Uterus (tissue), 4 donors: ENCODE data around the gene SMIM28. TPM values are rescaled to one million over a fixed set of nuclear protein-coding genes. Genes with fewer than 3 reads are reported as not detected.

ENCODE experiments used
- DNase-seq, 2 donors: peaks; one replicate each; pipeline ENCODE4 v3.0.0-alpha.2; 2019 to 2020
- H3K27ac ChIP-seq, 2 donors: fragments of 200-600 bp; sonication (generic); 1 replicate in 1 of 2; 2 replicates in 1 of 2; pipeline ENCODE4 v1.5.1; 2016 to 2018
- H3K27me3 ChIP-seq, 2 donors: fragments of 200-600 bp; sonication (generic); one replicate each; pipeline ENCODE4 v1.5.1; 2018 to 2019; ENCODE audit warnings: control low read depth in 1 of 2
- H3K36me3 ChIP-seq, 2 donors: fragments of 200-600 bp; sonication (generic); one replicate each; pipeline ENCODE4 v1.5.1; 2019; ENCODE audit warnings: control low read depth in 1 of 2
- H3K4me1 ChIP-seq, 2 donors: fragments of 200-600 bp; sonication (generic); one replicate each; pipeline ENCODE4 v1.5.1; 2018 to 2019; ENCODE audit warnings: control low read depth in 1 of 2
- H3K4me3 ChIP-seq, 2 donors: fragments of 200-600 bp; sonication (generic); 1 replicate in 1 of 2; 2 replicates in 1 of 2; pipeline ENCODE4 v1.5.1; 2018 to 2019; ENCODE audit warnings: mild to moderate bottlenecking in 1 of 2
- H3K9me3 ChIP-seq, 2 donors: fragments of 200-600 bp; sonication (generic); one replicate each; pipeline ENCODE4 v1.5.1; 2019; ENCODE audit warnings: control low read depth in 1 of 2
- POLR2A ChIP-seq, 2 donors: fragments of 450-650 bp; IDR thresholded peaks; one replicate each; pipeline ENCODE4 v1.6.1; 2016; ENCODE audit warnings: antibody characterized with exemption in 2 of 2, mild to moderate bottlenecking in 1 of 2, moderate library complexity in 1 of 2
- intact Hi-C: fragments of 100-400 bp; cut with DNase I; formaldehyde crosslinking; loops from one replicate; pipeline ENCODE4 v1.15.1; 2023; ENCODE audit warnings: low total_unique reads
- total RNA-seq, 4 donors: library from RNA; depleted of rRNA in 3 of 4; stranded (reverse); fragments of >200 nt in 3 of 4; gene quantifications; one replicate each; pipeline versions ENCODE4 v1.1.0 to v1.2.4, GENCODE V29; 2014 to 2023
- TF ChIP-seq, protein P1 (sequence below), 4 experiments: fragments of 200-600 bp in 2 of 4; fragments of 450-650 bp in 2 of 4; sonication (generic) in 2 of 4; IDR thresholded peaks; one replicate each; pipeline ENCODE4 v1.5.1; 2016 to 2019; ENCODE audit warnings: antibody characterized with exemption in 4 of 4, mild to moderate bottlenecking in 2 of 4, moderate library complexity in 1 of 4
- donor health status: DM: yes; HTN: yes; CAD: no.

SMIM28 gene
- not detected for total RNA-seq

DNA sequence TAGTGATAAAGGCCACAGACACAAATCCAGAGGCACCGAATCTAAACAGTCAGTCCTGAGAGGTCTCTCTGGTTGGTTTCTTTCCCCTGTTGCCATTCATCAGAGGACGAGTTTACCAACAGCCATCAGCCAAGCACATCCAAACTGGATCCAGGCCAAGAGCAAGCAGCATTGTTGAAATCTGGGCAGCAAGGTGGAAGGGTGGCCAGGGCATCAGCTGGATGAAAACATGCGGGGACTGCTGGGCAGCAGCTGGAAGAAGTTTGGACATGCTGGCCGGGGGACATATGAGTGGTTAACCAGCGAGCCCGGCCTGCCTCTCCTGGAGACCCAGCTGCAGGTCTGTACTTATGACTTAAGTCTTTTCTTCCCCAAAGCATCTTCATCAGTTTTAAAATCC lies at the start of gene SMIM28:
TSS of gene SMIM28 (plus strand) at position 62 of the 400 bp plus-strand sequence. CDS start at position 230, 168 bp downstream.
- no peaks in the 10 kb centered on the region for H3K27me3 ChIP-seq
- H3K9me3 ChIP-seq: no peaks in the 10 kb centered on the region
- intact Hi-C loops: no loop called here
- no peak within 1 kb of the TSS for H3K4me3 ChIP-seq
- no peaks in the 10 kb centered on the region for H3K36me3 ChIP-seq
- no peak for TF ChIP-seq POLR2A (IDR thresholded peaks at IDR 0.05)
- TF ChIP-seq, protein P1, sequence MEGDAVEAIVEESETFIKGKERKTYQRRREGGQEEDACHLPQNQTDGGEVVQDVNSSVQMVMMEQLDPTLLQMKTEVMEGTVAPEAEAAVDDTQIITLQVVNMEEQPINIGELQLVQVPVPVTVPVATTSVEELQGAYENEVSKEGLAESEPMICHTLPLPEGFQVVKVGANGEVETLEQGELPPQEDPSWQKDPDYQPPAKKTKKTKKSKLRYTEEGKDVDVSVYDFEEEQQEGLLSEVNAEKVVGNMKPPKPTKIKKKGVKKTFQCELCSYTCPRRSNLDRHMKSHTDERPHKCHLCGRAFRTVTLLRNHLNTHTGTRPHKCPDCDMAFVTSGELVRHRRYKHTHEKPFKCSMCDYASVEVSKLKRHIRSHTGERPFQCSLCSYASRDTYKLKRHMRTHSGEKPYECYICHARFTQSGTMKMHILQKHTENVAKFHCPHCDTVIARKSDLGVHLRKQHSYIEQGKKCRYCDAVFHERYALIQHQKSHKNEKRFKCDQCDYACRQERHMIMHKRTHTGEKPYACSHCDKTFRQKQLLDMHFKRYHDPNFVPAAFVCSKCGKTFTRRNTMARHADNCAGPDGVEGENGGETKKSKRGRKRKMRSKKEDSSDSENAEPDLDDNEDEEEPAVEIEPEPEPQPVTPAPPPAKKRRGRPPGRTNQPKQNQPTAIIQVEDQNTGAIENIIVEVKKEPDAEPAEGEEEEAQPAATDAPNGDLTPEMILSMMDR (IDR thresholded peaks at IDR 0.05): no peak
- H3K27ac ChIP-seq: no peak within 1 kb of the TSS
- DNase-seq: no peak
- no peaks in the 10 kb centered on the region for H3K4me1 ChIP-seq

DNA sequence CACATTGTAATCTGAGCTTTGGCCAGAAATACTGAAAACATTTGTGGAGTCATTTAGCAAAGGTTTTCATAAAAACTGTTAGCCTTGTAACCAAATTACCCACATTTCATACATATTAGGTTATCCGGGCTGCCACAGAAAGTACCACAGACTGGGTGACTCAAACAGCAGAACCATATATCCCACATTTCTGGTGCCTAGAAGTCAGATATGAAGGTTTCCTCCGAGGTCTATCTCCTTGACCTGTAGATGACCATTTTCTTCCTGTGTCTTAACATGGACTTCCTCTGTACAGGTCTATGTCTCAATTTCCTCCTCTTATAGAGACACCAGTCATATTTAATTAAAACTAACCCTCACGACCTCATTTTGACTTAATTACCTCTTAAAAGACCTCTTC lies 49.5 kb upstream of the SMIM28 start:
- H3K27ac ChIP-seq: no peak overlapping the region
- no peaks in the 10 kb centered on the region for H3K36me3 ChIP-seq
- H3K4me1 ChIP-seq: no peaks in the 10 kb centered on the region
- no peak overlapping the region for H3K4me3 ChIP-seq
- intact Hi-C loops: no loop called here
- no peaks in the 10 kb centered on the region for H3K27me3 ChIP-seq
- TF ChIP-seq POLR2A (IDR thresholded peaks at IDR 0.05): no peak
- TF ChIP-seq, protein P1 (IDR thresholded peaks at IDR 0.05): no peak
- no peaks in the 10 kb centered on the region for H3K9me3 ChIP-seq
- no peak for DNase-seq

DNA sequence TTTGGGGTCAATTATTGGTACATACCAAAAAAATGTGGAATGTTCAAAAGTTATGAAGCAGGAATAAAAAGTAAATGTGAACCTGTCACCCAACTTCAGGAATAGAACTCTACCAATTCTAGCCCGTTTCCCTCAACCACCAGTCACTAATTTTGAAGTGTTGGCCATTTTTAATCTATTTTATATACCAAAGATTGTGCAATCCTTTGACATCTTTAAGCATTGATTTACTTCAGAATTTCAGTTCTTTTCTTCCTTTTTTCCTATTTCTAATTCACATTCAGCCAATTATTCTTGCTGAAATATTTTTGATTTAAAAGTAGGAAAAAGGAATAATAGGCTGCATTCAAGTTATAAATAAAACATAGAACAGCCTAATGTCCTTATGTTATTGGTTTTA lies 46.9 kb upstream of the SMIM28 start:
- Histone ChIP-seq H3K27ac (no peak overlapping the region), H3K4me3 (no peak overlapping the region), H3K36me3 (no peaks in the 10 kb centered on the region), H3K9me3 (no peaks in the 10 kb centered on the region), H3K4me1 (no peaks in the 10 kb centered on the region), H3K27me3 (no peaks in the 10 kb centered on the region)
- intact Hi-C loops: no loop called here
- TF ChIP-seq, protein P1 (IDR thresholded peaks at IDR 0.05): no peak
- no peak for TF ChIP-seq POLR2A (IDR thresholded peaks at IDR 0.05)
- DNase-seq: no peak

DNA sequence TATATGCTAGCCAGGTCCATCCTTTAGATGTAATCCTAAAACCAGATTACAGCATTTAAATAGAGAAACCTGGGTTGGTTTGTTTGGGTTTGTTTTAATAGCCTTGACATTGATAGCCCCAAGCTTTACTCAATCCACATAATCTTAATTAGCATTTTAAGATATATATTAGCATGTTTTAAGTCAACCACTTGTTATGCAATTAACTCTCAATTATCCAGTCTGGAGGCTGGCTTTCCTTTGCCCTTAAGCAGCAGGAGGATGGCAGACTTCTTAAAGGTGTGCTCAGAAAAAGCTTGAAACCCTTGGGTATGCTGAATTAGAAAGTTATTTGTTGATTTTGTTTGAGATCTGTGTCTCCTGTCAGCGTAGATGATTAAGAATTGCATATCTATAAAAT lies 46.3 kb upstream of the SMIM28 start:
- Histone ChIP-seq H3K36me3 (no peaks in the 10 kb centered on the region), H3K9me3 (no peaks in the 10 kb centered on the region), H3K27ac (no peak overlapping the region), H3K4me3 (no peak overlapping the region), H3K27me3 (no peaks in the 10 kb centered on the region), H3K4me1 (no peaks in the 10 kb centered on the region)
- no peak for DNase-seq
- TF ChIP-seq, protein P1 (IDR thresholded peaks at IDR 0.05): no peak
- TF ChIP-seq POLR2A (IDR thresholded peaks at IDR 0.05): no peak
- intact Hi-C loops: no loop called here

DNA sequence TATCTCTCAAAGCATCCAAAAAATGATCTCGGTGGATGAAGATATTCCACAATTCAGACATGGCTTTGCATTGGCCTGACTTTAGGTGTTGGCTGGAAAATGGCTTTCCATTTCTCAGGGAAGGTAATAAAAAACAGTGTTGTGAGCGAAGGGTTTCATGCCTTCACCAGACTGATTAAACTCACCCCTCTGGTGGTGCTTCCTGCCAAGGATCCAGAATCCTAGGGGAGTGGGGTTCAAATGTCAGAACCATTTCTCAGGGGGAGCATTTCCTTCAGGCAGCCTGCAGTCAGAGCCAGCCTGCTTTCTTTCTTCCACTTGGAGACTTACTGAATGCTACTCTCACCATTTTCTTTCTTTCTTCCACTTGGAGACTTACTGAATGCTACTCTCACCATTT lies 45.7 kb upstream of the SMIM28 start:
- no peaks in the 10 kb centered on the region for H3K4me1 ChIP-seq
- TF ChIP-seq, protein P1 (IDR thresholded peaks at IDR 0.05): no peak
- no peak for TF ChIP-seq POLR2A (IDR thresholded peaks at IDR 0.05)
- no peaks in the 10 kb centered on the region for H3K36me3 ChIP-seq
- H3K4me3 ChIP-seq: no peak overlapping the region
- H3K27me3 ChIP-seq: no peaks in the 10 kb centered on the region
- intact Hi-C loops: no loop called here
- DNase-seq: no peak
- no peaks in the 10 kb centered on the region for H3K9me3 ChIP-seq
- no peak overlapping the region for H3K27ac ChIP-seq
